Esophagus muscularis mucosa (tissue), 4 donors: ENCODE data around the gene RAB11FIP3.

Experiments
- CTCF ChIP-seq, 3 experiments: fragments of 200-600 bp in 2 of 3; fragments of 450-650 bp in 1 of 3; sonication (generic) in 2 of 3; IDR thresholded peaks; one replicate each; pipeline ENCODE4 v1.5.1; 2017 to 2019; ENCODE audit warnings: antibody characterized with exemption in 3 of 3, mild to moderate bottlenecking in 2 of 3, moderate library complexity in 1 of 3
- EP300 ChIP-seq: sonication (generic); formaldehyde crosslinking; IDR thresholded peaks from one replicate; pipeline ENCODE4 v1.6.1; 2017; ENCODE audit warnings: antibody characterized with exemption
- POLR2A ChIP-seq: fragments of 450-650 bp; IDR thresholded peaks from one replicate; pipeline ENCODE4 v1.6.1; 2017; ENCODE audit warnings: antibody characterized with exemption, moderate library complexity, mild to moderate bottlenecking, low read depth
- POLR2AphosphoS5 ChIP-seq, 2 donors: sonication (generic); formaldehyde crosslinking; IDR thresholded peaks; one replicate each; pipeline ENCODE4 v1.6.1; 2017; ENCODE audit warnings: antibody characterized with exemption in 2 of 2

- no peak for TF ChIP-seq POLR2A
- TF ChIP-seq POLR2AphosphoS5 (IDR thresholded peaks at IDR 0.05), result no peak
- no peak for TF ChIP-seq CTCF (IDR thresholded peaks at IDR 0.05)
- TF ChIP-seq EP300, result no peak
Measured at GRCh38 chr16:508884-509736, 83.7 kb downstream of the RAB11FIP3 start.
